NAMALWA (cell line): ENCODE data around the gene IRF8.

Experiments used
- DNase-seq: peaks from one replicate; pipeline ENCODE4 v3.0.0-alpha.2; 2015; ENCODE audit warnings: low spot score

The IRF8 gene

DNA sequence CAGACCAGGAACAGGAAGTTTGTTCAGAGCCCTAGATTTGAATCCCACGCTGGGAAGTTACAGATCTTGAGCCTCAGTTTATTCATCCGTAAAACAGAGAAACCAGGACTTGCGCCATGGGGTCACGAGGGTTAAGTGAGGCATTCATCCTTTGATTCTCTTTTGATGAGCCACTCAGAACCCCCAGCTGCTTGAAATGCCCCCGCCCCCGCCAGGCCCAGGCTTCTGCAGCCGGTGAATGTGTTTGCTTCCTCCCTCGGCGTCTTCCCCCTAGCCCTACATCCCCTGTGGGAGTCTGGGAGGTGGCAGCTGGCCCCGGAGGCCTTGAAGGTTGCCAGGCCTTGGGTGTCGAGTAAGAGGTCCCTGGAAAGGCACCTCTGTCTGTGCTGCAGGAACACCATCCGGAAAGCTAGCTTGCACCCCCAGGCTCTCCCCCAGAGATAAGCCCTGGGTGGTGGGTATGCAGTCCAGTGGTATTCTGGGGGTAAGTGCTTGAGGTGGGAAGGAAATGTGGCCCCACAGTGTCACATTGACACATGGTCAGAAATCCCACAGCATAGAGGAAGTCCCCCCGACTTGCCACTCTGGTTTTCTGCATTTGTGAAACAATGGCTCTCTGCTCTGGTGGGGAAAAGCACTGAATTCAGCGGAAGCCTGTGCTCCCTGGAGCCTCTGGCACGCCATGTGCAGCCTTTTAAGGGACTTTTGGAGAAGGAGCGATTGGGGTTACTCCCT lies 14.9 kb downstream of the IRF8 start:
- peak; percentile 11 for DNase-seq

DNA sequence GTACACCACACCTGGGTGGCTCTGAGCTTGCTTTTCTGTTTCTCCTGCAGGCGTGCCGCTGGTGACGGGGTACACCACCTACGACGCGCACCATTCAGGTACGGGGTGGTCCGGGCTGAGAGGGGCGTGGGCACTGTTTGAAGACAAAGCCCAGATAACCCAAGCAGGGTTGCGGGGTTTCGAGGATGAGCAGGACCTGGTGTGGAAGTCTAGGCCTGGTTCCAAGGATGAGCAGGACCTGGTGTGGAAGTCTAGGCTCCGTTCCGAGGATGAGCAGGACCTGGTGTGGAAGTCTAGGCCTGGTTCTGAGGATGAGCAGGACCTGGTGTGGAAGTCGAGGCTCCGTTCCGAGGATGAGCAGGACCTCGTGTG lies 15.4 kb downstream of the IRF8 start:
- DNase-seq: no peak

DNA sequence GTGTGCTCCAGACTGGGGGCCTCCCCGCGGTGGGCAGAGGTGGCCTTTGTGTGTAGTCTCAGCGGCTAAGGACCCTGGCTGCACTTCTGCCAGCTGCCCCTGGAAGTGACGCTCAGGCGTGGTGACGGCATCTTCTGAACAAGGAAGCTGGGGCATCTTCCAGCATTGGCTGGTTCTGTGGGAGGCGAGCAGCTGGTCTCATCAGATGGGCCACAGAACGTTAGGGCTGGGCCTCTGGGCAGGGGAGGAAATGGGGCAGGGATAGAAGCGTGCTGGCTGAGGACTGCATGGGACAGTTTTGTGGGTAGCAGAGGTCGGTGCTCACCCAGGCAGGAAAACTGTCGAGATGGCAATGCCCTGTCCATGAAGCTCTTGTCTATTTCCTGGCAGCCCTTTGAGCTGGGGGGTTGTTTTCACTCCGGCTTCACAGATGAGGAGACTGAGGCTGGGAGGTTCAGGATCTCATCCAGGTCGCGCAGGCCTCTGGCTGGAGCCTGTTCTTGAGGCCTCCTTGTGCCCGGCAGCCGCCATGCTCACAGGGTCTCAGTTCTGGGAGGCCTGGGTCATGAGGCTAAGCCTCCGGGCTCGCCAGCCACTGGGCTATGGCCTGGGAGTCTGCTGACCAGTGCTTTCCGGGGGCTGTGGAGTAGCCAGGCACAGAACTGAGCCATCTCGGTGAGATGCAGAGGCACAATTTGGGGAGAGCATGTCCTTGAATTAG lies 16.3 kb downstream of the IRF8 start:
- no peak for DNase-seq

DNA sequence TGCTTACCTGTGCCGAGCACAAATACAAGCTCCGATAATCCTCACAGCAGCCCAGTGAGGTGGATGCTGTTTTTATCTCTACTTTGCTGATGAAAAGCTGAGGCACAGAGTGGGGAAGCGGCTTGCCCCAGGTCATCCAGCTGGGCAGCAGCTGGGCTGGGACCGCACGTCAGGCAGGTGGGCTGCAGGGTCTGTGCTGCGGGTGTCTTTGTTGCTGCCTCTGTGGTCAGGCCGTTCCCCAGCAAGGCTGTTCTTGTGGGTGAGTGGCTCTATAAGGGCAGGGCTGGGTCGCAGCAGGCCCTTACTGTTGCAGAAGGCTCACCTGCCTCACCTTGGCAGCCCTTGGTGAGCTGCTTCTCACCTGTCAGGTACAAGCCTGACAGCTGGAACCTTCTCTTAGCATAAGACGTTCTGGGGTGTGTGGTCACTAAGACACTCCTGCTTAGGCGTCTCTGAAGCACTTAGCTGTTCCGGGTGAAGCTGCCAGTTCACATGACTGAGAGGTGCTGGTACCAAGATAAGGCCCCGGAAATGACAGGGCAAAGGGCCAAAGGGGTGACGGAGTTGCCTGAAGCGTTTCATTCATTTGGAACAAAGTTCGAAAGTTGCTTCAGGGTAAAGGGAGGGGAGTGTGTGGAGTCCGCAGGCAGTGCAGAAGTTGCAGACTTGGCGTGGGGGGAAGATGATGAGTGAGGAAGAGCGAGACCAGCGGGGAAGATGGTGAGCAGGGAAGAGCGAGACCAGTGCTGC lies 17.4 kb downstream of the IRF8 start:
- DNase-seq: no peak

DNA sequence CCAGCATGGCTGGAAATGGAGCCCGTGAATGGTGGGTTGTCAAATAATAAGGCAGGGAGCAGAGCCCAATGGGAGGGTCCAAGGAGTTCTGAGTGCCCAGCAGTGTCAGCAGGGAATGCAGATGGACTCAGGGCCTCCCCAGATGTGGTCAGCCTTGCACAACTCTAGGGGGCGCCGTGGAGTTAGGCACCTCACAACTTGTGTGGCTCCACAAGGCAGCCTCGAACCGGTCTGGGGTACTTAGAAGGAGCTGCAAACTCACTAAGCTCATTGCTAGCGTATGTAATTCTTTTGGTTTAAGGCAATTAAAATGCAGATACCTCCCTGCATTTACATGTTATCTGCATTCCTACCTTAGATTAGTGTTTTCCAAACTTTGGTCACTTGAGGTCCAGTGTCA lies 18.1 kb downstream of the IRF8 start:
- no peak for DNase-seq

DNA sequence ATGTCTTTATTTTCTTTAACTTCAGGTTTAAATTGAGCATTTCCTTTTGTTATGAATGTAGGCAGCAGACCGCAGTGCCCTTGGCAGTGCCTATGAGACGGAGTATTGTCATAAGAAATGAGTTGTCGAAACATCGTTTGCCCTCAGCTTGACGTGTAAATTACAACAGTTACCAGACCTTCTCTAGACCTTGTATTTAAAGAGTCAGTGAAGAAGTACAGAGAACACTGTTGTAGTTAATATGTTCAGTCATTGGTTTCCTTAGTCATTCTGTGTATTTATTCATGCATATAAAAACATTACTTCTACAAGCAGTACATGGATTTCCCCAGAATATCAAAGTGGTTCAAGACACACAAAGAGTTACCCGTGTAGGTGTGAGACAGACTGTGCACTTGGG lies 19.0 kb downstream of the IRF8 start:
- no peak for DNase-seq

DNA sequence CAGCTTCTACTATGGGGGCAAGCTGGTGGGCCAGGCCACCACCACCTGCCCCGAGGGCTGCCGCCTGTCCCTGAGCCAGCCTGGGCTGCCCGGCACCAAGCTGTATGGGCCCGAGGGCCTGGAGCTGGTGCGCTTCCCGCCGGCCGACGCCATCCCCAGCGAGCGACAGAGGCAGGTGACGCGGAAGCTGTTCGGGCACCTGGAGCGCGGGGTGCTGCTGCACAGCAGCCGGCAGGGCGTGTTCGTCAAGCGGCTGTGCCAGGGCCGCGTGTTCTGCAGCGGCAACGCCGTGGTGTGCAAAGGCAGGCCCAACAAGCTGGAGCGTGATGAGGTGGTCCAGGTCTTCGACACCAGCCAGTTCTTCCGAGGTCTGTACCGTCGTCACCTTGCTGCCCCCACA lies 19.5 kb downstream of the IRF8 start:
- DNase-seq: no peak

DNA sequence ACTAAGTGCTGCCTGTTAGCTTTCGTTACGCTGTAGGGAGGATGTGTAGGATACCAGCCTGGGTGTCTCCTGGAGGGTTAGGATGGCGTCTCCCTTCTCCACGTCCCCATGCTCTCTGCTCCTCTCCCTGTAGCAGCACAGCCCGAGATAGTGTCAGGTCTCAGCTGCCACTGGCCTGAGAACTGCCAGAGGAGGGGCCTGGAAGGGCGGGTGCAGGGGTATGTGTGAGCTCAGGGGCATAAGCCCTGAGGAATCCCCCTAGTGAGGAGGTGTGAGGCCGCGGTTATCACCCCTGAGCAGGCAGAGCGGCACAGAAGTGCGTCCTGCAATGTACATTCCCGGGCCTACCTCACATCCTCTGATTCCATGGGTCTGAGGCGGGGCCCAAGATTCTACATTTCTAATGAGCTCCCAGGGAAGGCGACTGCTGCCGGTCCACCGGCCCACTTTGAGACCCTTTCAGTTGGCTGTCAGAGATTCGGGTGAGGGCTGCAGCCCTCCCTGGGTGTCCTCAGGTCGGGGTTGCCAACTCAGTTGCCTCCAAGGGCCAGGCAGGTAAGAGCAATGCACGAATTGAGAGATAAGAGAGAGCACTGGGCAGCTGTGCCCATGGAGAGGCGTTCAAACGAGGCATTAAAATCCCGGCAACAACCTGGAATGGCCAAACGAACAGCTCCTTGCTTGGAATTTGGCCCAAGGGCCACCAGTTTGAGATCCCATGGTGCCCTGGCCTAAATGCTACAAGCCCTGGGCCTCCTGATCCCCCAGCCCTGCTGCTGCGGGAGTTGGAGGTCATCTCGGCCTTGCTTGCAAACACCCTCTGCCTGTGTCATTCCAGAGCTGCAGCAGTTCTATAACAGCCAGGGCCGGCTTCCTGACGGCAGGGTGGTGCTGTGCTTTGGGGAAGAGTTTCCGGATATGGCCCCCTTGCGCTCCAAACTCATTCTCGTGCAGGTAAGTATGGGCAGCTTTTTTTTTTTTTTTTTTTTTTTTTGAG lies 20.6 kb downstream of the IRF8 start:
- DNase-seq: no peak

DNA sequence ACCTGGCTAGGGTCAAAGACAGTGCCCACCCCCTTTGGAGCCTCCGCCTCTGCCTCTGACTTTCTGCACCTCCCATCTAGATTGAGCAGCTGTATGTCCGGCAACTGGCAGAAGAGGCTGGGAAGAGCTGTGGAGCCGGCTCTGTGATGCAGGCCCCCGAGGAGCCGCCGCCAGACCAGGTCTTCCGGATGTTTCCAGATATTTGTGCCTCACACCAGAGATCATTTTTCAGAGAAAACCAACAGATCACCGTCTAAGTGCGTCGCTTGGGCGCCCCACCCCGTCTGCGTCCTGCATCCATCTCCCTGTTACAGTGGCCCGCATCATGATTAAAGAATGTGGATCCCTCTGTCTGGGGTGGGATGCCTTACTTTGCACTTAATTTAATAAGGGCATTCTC lies 22.1 kb downstream of the IRF8 start:
- DNase-seq: no peak

DNA sequence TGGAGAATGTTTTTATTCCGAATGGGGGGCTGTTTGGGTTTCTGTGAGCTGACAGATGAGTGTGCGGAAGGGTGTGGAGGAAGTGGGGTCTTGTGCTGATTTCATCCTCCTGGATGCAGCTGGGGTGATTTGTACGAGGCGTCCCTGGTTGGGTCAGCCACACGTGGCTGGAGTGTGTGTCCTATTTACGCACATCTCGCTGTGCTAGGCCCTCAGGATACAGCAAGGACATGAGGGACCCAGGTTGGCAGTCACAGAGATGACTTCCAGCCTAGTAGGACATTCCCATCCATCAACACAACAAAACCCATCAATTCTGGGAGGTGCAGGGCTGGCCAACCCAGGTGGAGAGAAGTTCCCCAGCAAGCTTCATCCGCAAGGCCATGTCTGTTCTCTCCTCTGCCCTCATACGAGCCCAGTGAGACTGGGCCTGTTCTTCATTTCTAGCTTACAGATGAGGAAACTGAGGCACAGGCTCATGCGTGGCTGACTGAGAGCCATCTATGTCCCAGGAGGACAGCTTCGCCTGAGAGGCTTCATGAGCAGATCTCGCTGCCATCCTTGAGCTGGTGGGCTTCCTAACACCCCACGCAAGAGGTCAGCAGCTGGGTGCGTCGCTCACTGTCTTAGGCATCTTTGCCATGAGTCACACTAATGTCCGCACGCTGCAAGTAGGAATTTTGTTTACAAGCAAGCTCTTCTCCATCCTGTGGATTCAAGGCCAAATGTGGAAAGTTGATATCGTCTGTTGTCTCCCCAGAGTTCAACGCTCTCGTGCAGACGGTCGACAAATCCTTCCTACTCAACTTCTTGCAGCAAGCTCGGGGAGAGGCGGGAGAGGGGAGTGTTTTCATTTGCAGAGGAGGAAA lies 24.4 kb downstream of the IRF8 start:
- DNase-seq: no peak

DNA sequence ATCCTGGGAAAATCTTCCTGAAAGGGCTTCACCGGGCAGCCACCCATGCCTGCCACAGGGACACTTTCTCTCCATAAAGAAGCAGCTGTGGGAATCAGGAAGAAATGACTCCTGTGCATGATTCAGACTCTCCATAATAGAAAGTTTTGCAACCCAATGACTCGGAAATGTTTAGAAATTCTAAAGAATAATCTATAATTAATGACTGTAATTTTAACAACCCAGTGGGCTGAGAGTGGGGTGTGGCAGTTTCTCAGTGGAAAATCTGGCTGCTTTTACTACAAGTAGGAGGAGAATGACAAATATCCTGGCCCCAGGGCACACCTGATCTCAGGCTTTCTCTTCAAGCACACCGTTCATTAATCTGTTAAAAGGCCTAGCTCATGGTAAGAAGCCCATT lies 25.7 kb downstream of the IRF8 start:
- no peak for DNase-seq

DNA sequence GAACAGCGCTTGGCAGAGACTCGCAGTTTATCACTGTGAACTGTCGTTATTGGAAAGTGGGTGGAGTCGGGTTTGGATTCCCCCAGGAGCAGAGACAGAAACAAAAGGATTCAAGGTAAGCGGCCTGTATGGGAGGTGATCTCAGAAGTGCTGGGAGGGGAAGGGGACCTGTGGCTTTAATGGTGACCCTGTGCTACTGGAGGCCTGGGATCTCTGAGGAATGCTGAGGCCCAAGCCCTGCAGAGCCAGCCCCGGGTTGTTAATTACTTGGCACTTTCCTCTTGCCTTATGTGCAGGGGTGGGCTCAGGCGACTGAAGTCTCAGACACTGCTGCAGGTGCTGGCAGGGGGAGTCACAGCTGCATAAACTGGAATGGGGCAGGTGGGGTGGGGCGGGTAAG lies 27.4 kb downstream of the IRF8 start:
- DNase-seq: peak; percentile 80

DNA sequence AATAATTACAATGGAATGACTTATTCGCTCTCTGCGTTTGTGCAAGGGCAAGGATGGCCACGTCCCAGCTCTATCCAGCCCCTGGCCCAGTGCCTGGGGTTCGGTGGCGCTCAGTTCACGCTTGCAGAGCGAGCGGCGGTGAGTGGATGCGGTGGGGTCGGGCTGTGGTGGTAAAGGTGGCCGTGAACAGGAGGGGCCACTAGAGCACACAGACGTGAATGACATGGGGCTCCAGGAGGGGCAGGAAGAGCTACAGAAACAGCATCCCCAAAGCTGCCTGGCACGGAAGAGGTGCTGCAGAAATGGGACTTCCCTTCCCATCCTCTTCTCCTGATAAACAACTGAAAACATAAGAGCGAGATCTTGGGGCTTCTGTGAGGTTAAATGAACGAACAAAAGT lies 28.4 kb downstream of the IRF8 start:
- no peak for DNase-seq

DNA sequence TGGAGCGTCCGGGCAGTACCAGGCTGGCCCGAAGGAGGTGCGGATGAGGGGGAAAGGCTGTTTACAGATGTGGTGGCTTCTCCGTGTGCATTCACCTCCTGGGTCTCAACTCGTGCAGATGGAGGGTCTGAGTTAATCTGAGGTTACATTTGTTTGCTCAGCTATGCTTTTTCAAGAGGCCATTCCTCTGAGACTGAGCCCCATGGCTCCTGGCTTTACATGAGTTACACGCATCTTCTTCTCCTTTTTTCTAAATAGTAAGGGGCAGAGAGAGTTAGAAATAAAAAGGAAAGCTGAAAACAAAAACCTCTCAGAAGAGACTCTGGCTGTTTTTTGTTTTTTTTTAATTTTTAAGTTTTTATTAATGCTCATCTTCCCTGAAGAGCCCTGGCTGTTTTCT lies 29.0 kb downstream of the IRF8 start:
- DNase-seq: peak; percentile 53

DNA sequence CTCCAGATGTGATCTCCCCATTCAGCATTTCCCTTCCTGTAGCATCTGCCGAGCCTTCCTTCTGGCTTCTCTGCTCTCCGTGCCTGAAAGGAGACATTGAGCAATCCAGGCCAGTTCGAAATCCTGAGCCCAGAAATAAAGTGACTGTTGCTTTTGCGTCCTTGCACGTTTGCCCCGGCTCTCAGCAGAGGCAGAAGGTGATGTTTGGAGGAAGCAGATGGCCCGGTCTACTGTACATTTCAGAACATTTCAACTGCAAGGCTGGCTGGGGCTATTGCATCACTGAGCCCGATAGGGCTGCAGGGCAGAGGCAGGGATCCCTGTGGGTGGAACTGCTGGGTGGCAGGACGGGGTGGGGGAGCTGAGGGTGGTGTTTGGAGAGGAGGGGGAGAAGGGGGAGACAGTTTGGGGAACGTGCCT lies 29.4 kb downstream of the IRF8 start:
- peak; percentile 72 for DNase-seq

DNA sequence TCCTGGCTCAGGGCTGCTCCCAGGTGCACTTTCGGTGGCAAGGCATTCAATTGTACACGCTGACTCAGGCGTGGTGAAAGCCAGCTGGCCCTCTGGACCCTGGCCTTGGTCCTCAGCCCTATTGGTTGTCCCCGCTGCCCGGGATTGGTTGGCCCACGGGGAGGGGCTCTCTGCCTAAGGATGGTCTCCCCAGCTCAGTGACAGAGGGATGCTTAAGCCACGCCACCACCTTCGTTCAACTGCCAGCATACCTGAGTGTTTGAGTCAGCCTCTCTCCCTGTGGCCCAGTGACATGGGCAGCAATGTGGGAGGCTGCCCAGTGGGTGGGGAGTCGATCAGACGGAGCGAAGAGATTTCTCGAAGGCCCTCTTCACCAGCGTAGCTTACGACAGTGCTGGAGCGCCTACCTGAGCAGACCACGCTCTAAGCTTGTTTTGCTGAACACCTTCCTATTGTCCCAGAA lies 30.3 kb downstream of the IRF8 start:
- no peak for DNase-seq

DNA sequence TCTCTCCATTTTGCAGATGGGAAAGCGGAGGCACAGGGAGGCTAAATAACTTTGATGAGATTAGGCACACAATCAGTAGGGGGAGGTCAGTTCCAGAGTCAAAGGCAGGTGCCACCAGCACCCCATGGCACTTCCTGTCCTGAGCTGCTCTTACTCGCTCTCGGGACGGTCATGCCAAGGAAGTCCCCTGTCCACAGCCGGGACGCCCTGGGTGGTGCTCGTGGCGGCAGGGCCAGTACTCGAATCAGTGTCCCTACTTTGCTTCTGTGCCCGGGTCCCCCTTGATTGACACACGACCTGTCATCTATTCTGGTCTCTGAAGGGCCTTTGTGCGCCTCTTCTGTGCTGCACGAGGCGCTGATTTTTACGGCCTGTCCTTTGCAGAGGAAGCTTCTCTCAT lies 31.3 kb downstream of the IRF8 start:
- no peak for DNase-seq

DNA sequence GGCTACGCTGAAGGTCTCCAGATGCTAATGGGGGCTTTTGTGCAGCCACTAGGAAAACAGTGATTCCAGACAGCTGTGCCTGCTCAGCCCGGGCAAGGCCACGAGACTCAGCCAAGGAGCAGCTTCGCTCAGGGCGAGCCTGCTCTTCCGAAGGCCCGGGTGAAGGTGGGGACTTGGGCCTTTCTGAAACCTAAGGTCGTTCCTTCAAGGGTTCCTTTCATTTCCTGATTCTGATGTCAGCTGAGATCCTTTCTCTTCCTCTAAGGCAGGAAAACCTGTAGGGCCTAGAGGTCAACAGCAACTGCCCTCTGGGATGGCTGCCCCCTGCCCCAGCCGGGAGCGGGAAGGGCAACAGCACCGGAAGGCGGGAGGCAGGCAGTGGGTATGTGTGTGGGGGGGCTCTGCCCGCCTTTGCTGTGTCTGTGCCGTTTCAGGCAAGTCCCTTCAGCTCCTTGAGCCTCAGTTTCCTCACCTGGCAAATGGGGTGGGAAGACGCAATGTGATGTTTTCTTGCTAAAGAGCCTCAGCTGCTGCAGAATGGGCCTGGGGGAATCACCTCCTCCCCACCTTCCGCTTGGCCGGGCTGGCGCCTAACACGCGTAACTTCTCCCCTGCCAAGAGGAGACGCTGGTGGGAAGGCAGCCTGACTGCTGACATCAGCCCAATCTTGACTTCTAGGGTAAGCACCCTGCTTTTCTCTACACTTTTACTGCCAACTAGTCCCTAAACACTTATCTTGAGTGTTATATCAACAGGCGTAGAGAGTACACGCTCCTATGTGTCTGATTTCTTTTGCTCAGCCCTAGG lies 32.8 kb downstream of the IRF8 start:
- peak; percentile 50 for DNase-seq

DNA sequence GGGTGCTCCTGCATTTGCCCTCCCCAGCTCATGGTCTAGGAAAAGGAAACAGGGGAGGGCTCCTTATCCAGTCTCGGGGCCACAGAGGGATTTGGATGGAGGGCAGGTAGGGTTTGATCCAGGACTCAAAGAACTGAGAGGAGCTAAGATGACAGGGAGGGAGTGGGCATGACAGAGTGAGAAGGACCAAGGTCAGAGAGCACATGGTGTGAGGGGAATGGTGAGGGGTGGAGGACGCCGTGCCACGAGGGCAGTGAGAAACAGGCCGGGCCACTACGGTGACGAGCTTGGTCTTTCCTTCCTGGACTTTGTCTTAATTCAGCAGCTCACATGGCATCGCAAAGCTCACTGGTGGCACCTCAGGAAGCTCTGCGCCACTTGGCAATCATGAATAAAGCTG lies 35.2 kb downstream of the IRF8 start:
- DNase-seq: no peak

DNA sequence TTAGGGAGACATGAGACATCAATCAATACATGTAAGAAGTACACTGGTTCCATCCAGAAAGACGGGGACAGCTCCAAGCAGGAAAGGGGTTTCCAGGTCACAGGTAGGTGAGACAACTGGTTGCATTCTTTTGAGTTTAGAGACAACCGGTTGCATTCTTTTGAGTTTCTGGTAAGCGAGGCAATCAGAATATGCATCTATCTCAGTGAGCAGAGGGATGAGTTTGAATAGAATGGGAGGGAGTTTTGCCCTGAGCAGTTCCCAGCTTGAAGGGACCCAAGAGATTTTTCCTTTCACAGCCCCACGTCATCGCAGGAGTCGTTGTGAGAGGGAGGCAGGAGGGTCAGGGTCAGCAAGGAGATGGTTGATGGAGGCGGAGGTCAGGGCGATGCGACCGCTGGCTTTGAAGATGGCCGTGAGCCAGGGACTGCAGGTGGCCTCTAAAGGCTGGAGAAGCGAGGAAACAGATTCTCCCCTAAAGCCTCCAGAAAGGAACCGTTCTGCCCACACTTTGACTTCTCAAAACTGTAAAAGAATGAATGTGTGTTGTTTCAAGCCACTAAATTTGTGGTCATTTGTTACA lies 36.5 kb downstream of the IRF8 start:
- DNase-seq: no peak
